Measurements from ENCODE around the gene AURKAIP1. TPM values are rescaled to one million over a fixed set of nuclear protein-coding genes. Genes with fewer than 3 reads are reported as not detected.

The AURKAIP1 gene
- total and polyA plus RNA-seq, 2 of the 13 experiments (the other 11 are each of a cell fraction or from before 2014, with no cell fraction given) = 69.5 to 175 TPM

DNA sequence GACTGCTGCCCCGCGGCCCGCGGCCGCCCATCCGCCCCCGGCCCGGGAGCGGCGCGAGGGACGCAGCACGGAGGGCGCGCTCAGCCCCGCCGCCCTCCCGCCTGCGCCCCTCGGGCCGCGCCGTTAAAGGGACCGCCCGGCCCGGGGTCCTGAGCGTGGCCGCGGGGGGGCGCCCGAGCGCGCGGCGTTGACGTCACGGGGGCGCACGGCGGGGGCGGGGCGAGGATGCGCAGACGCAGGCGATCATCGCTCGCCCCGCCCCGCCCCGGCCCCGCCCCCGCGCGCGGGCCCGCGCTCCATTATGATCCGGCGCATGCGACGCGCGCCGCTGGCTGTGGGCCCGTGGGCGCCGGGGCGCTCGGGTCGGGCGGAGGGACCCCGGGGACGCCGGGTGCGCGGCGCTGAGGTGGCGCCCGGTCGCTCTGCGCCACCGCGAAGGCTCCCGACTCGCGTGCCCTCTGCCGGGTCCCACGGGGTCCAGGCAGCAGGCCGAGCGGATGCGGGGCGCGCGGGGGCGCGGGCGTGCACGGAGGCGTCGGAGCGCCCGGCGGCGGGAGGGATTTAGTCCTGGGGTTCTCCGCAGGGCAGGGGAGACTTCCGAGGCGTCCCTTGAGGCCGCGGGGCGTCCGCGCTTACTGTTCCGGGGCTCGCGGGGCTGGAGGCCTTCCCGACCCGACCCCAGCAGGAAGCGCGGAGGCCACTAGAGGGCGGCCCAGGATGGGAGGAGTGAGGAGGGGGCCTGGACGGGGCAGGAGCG lies 25.6 kb downstream of the AURKAIP1 start, which contains the start of gene DVL1:
DVL1 (minus strand) TSS at position 163 of the 757 bp plus-strand sequence. CDS start 353 bp downstream, outside the sequence.
- peaks cover 49% of the 10 kb centered on the region for H3K4me1 ChIP-seq (ENCODE audit: insufficient read depth, low read length)
- intact Hi-C loops (cut with micrococcal nuclease; ENCODE audit: unreplicated experiment) (no loop called here), in situ Hi-C loops (cut with HindIII; ENCODE audit: extremely low pct_ligation_motif_present, low pct_unique_long_range_greater_than_20kb) (no loop called here)
- H3K4me3 ChIP-seq (replicated peaks in 1 of 3; ENCODE audit: insufficient read depth in 1 of 3, low read depth in 2 of 3, low read length in 3 of 3) = peak within 1 kb of the TSS; percentile 79 to 90 (median 85)
- H3K27me3 ChIP-seq (ENCODE audit: control insufficient read depth in 1 of 2, insufficient read depth in 2 of 2, low read length in 2 of 2) = no peaks in the 10 kb centered on the region
- peak within 1 kb of the TSS; percentile 82 for H3K27ac ChIP-seq (ENCODE audit: extremely low read length, insufficient read depth, low read length)
- 0 out of 3 replicates have a peak, but pooled peaks have one; percentile 3 for ATAC-seq
- no peak for DNase-seq (ENCODE audit: low spot score)
- H2AFZ ChIP-seq (ENCODE audit: low read length) = no peak within 1 kb of the TSS
- no TSS peak for BruUV-seq (replicated peaks)
- H3K4me2 ChIP-seq (ENCODE audit: low read depth, low read length) = peak within 1 kb of the TSS; percentile 91
- FAIRE-seq = no peak
- WGBS (ENCODE audit: low lambda C conversion rate) = 1% methylated on average over 24 of the region's 122 CpGs
- ChIA-PET CTCF (ENCODE audit: low intra/inter-chr PET ratio, low total read pairs) (interaction anchor here (2.0 kb wide), 1 partner anchor 23 kb away, joined by 13 read pairs; no protein-coding TSS in a partner anchor), POLR2A (interaction anchor here (1.6 to 2.7 kb wide), 4 partner anchors 10 to 51 kb away, joined by 8 to 38 read pairs (median 16); partner anchors contain the start of genes AURKAIP1 and MXRA8)
- H3K9me3 ChIP-seq (ENCODE audit: low read length) = no peaks in the 10 kb centered on the region
- H4K20me1 ChIP-seq (ENCODE audit: insufficient read depth, low read length) = peaks cover 25% of the 10 kb centered on the region; the same call in 1 of the 2 replicates
- peak within 1 kb of the TSS; percentile 91 for H3K9ac ChIP-seq (ENCODE audit: insufficient read depth, low read depth, low read length)
- H3K79me2 ChIP-seq (ENCODE audit: insufficient read depth, low read length) = peaks cover 43% of the 10 kb centered on the region
- no peaks in the 10 kb centered on the region for H3K36me3 ChIP-seq (replicated peaks in 1 of 2; ENCODE audit: control insufficient read depth in 1 of 2, insufficient read depth in 2 of 2, low read length in 2 of 2)
- TF ChIP-seq MAFF (IDR thresholded peaks at IDR 0.05; ENCODE audit: low read depth, low read length) (no peak), ZBTB7A (CRISPR knock-in tag; IDR thresholded peaks at IDR 0.05) (peak; percentile 90), AGO1 (IDR thresholded peaks at IDR 0.05; ENCODE audit: low read depth, low read length, poor library complexity, severe bottlenecking) (peak; percentile 65), JUND (CRISPR knock-in tag; IDR thresholded peaks at IDR 0.05) (no peak), ZNF282 (IDR thresholded peaks at IDR 0.05; ENCODE audit: partially characterized antibody) (no peak), TAF1 (CRISPR knock-in tag; IDR thresholded peaks at IDR 0.05) (0 out of 2 replicates have a peak, but pooled peaks have one; percentile 14), NR2C2 (CRISPR knock-in tag; IDR thresholded peaks at IDR 0.05; ENCODE audit: borderline replicate concordance) (0 out of 2 replicates have a peak, but pooled peaks have one; percentile 27), SAP130 (CRISPR knock-in tag; IDR thresholded peaks at IDR 0.05; ENCODE audit: low read depth) (no peak), MATR3 (CRISPR knock-in tag; IDR thresholded peaks at IDR 0.05) (no peak), ZSCAN25 (CRISPR knock-in tag; IDR thresholded peaks at IDR 0.05) (no peak), FOXJ3 (CRISPR knock-in tag; IDR thresholded peaks at IDR 0.05; ENCODE audit: borderline replicate concordance) (no peak), ZNF724P (CRISPR knock-in tag; IDR thresholded peaks at IDR 0.05; ENCODE audit: borderline replicate concordance) (no peak), TOE1 (CRISPR knock-in tag; IDR thresholded peaks at IDR 0.05) (no peak), ZFP90 (CRISPR knock-in tag; IDR thresholded peaks at IDR 0.05; ENCODE audit: borderline replicate concordance) (no peak), RBFOX2 (IDR thresholded peaks at IDR 0.05; ENCODE audit: low read depth, low read length) (peak; percentile 72), HDAC6 (IDR thresholded peaks at IDR 0.05; ENCODE audit: low read depth, low read length) (no peak), HOXA3 (CRISPR knock-in tag; IDR thresholded peaks at IDR 0.05) (peak; percentile 8; the same call in 1 of the 2 replicates), ZNF563 (CRISPR knock-in tag; IDR thresholded peaks at IDR 0.05) (0 out of 2 replicates have a peak, but pooled peaks have one; percentile 35), FOXM1 (CRISPR knock-in tag; IDR thresholded peaks at IDR 0.05) (no peak), TBX2 (CRISPR knock-in tag; IDR thresholded peaks at IDR 0.05; ENCODE audit: borderline replicate concordance) (no peak), BRCA1 (CRISPR knock-in tag; IDR thresholded peaks at IDR 0.05) (no peak)
- TF ChIP-seq, protein P1, sequence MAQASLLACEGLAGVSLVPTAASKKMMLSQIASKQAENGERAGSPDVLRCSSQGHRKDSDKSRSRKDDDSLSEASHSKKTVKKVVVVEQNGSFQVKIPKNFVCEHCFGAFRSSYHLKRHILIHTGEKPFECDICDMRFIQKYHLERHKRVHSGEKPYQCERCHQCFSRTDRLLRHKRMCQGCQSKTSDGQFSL (CRISPR knock-in tag; IDR thresholded peaks at IDR 0.05) = peak; percentile 57; the same call in 1 of the 2 replicates
- TF ChIP-seq, protein P2, sequence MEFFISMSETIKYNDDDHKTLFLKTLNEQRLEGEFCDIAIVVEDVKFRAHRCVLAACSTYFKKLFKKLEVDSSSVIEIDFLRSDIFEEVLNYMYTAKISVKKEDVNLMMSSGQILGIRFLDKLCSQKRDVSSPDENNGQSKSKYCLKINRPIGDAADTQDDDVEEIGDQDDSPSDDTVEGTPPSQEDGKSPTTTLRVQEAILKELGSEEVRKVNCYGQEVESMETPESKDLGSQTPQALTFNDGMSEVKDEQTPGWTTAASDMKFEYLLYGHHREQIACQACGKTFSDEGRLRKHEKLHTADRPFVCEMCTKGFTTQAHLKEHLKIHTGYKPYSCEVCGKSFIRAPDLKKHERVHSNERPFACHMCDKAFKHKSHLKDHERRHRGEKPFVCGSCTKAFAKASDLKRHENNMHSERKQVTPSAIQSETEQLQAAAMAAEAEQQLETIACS (CRISPR knock-in tag; IDR thresholded peaks at IDR 0.05) = peak; percentile 73
